Stimulated activated CD8-positive, alpha-beta memory T cell treated with anti-CD3 and anti-CD28 coated beads, Interleukin-7, amount 100 ng/mL, for 48 hours (primary cell): ENCODE results near the gene VWA5B1.

ENCODE experiments used
- DNase-seq, 2 donors: peaks; one replicate each; pipeline ENCODE4 v3.0.0-alpha.2; 2020; ENCODE audit warnings: low read depth in 1 of 2; ENCODE audit errors: extremely low read depth in 1 of 2

The VWA5B1 gene

GRCh38 chr1:20385630-20386029 lies 95.0 kb downstream of the VWA5B1 start:
- DNase-seq, result no peak

- no peak for DNase-seq
Measured at GRCh38 chr1:20386323-20387081, 95.8 kb downstream of the VWA5B1 start.

GRCh38 chr1:20389571-20389970 lies 98.9 kb downstream of the VWA5B1 start:
- no peak for DNase-seq

- no peak for DNase-seq
Measured at GRCh38 chr1:20390589-20391331, 100.1 kb downstream of the VWA5B1 start.

GRCh38 chr1:20395255-20395654 lies 104.6 kb downstream of the VWA5B1 start:
- DNase-seq, result no peak

GRCh38 chr1:20398744-20399143 lies 108.1 kb downstream of the VWA5B1 start:
- no peak for DNase-seq

GRCh38 chr1:20399196-20399595 lies 108.5 kb downstream of the VWA5B1 start:
- DNase-seq, result no peak

GRCh38 chr1:20399606-20400180 lies 109.0 kb downstream of the VWA5B1 start:
- DNase-seq, result no peak

- DNase-seq, result no peak
Measured at GRCh38 chr1:20400341-20401177, 109.9 kb downstream of the VWA5B1 start.

- no peak for DNase-seq
Measured at GRCh38 chr1:20401405-20402010, 110.8 kb downstream of the VWA5B1 start.

GRCh38 chr1:20402585-20403422 lies 112.1 kb downstream of the VWA5B1 start:
- DNase-seq, result no peak

GRCh38 chr1:20403423-20404145 lies 112.9 kb downstream of the VWA5B1 start:
- no peak for DNase-seq

- no peak for DNase-seq
Measured at GRCh38 chr1:20404466-20404865, 113.8 kb downstream of the VWA5B1 start.
